ENCODE measurements around the gene MECP2.

GRCh38 chrX:153992180-153992579, 105.3 kb downstream of the MECP2 start:
- TF ChIP-seq ZNF70 (CRISPR knock-in tag; IDR thresholded peaks at IDR 0.05) (no peak), TCF4 (CRISPR knock-in tag; IDR thresholded peaks at IDR 0.05; ENCODE audit: borderline replicate concordance) (no peak), ZNF565 (CRISPR knock-in tag; conservative IDR thresholded peaks at IDR 0.05; ENCODE audit: low read depth) (no peak), GLIS3 (CRISPR knock-in tag; IDR thresholded peaks at IDR 0.05) (no peak), ZFP3 (CRISPR knock-in tag; IDR thresholded peaks at IDR 0.05) (no peak), ZFP30 (CRISPR knock-in tag; IDR thresholded peaks at IDR 0.05) (no peak), CSDC2 (CRISPR knock-in tag; IDR thresholded peaks at IDR 0.05) (no peak), SNAI2 (CRISPR knock-in tag; IDR thresholded peaks at IDR 0.05) (no peak), CREB5 (CRISPR knock-in tag; IDR thresholded peaks at IDR 0.05; ENCODE audit: low read depth) (no peak)
- TF ChIP-seq, protein P1, sequence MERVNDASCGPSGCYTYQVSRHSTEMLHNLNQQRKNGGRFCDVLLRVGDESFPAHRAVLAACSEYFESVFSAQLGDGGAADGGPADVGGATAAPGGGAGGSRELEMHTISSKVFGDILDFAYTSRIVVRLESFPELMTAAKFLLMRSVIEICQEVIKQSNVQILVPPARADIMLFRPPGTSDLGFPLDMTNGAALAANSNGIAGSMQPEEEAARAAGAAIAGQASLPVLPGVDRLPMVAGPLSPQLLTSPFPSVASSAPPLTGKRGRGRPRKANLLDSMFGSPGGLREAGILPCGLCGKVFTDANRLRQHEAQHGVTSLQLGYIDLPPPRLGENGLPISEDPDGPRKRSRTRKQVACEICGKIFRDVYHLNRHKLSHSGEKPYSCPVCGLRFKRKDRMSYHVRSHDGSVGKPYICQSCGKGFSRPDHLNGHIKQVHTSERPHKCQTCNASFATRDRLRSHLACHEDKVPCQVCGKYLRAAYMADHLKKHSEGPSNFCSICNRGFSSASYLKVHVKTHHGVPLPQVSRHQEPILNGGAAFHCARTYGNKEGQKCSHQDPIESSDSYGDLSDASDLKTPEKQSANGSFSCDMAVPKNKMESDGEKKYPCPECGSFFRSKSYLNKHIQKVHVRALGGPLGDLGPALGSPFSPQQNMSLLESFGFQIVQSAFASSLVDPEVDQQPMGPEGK (CRISPR knock-in tag; IDR thresholded peaks at IDR 0.05; ENCODE audit: borderline replicate concordance): no peak
- TF ChIP-seq, protein P2, sequence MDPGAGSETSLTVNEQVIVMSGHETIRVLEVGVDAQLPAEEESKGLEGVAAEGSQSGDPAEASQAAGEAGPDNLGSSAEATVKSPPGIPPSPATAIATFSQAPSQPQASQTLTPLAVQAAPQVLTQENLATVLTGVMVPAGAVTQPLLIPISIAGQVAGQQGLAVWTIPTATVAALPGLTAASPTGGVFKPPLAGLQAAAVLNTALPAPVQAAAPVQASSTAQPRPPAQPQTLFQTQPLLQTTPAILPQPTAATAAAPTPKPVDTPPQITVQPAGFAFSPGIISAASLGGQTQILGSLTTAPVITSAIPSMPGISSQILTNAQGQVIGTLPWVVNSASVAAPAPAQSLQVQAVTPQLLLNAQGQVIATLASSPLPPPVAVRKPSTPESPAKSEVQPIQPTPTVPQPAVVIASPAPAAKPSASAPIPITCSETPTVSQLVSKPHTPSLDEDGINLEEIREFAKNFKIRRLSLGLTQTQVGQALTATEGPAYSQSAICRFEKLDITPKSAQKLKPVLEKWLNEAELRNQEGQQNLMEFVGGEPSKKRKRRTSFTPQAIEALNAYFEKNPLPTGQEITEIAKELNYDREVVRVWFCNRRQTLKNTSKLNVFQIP (CRISPR knock-in tag; IDR thresholded peaks at IDR 0.05; ENCODE audit: borderline replicate concordance, low read depth): no peak

Measured in SK-N-SH treated with all-trans-retinoic acid at 6 μM for 48 hours (cell line).